ENCODE results near the gene RSPH3. TPM values are rescaled to one million over a fixed set of nuclear protein-coding genes. Genes with fewer than 3 reads are reported as not detected.

The RSPH3 gene
- total RNA-seq, 1 donor from 2014 or later = 17.2 TPM

DNA sequence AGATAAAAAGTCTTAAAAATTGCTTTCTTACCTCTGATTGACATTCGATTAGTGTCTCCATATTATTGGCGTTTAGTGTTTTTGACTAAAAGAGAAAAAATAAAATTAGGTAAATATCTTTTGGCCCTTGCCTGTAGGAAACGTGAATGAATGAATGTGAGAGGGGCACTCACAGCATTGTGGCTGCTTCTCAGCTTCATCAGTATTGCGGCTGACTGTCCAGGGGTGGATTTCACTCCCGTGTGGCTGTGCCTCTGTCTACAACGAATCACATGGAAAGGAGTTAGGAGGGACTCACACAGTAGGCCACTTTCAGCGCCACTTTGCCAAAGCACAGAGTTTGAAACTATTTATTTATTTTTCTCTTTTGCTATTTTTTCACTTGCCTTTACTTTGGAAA, 43.9 kb upstream of the RSPH3 start:
- peaks cover 29% of the 10 kb centered on the region for H3K4me1 ChIP-seq
- H3K9me3 ChIP-seq = no peaks in the 10 kb centered on the region
- no peaks in the 10 kb centered on the region for H3K27me3 ChIP-seq
- DNase-seq (no peak), ATAC-seq (no peak)
- intact Hi-C loops (cut with DNase I) = loop anchor here (10.0 kb wide), 1 partner anchor 61 kb away; no protein-coding TSS in a partner anchor
- peak overlapping the region; percentile 49 for H3K4me3 ChIP-seq
- TF ChIP-seq, protein P1, sequence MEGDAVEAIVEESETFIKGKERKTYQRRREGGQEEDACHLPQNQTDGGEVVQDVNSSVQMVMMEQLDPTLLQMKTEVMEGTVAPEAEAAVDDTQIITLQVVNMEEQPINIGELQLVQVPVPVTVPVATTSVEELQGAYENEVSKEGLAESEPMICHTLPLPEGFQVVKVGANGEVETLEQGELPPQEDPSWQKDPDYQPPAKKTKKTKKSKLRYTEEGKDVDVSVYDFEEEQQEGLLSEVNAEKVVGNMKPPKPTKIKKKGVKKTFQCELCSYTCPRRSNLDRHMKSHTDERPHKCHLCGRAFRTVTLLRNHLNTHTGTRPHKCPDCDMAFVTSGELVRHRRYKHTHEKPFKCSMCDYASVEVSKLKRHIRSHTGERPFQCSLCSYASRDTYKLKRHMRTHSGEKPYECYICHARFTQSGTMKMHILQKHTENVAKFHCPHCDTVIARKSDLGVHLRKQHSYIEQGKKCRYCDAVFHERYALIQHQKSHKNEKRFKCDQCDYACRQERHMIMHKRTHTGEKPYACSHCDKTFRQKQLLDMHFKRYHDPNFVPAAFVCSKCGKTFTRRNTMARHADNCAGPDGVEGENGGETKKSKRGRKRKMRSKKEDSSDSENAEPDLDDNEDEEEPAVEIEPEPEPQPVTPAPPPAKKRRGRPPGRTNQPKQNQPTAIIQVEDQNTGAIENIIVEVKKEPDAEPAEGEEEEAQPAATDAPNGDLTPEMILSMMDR (IDR thresholded peaks at IDR 0.05) = no peak
- H3K36me3 ChIP-seq = peaks cover 8% of the 10 kb centered on the region
- H3K27ac ChIP-seq = peak overlapping the region; percentile 63

DNA sequence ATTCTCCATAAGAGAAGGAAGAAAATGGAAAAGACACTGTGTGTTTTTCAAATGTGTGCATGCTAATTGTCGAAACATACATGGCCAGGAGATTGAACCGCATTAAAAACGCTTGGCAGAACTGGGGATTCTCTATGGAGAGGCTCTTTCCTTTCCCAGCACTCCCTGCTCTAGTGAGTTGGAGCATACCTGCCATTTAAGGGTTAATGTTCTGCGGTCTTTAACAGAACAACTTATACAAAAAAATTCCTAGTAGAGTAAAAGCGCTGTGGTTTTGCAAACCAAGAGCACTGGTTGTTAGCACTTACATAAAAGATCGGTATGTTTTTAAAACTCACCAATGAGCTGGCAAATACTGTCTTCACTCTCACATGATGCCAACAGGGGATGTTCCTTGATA, 43.2 kb upstream of the RSPH3 start:
- no peak for ATAC-seq
- H3K4me3 ChIP-seq = peak overlapping the region; percentile 49
- intact Hi-C loops (cut with DNase I) = loop anchor here (10.0 kb wide), 1 partner anchor 62 kb away; no protein-coding TSS in a partner anchor
- H3K27me3 ChIP-seq = no peaks in the 10 kb centered on the region
- peak overlapping the region; percentile 63 for H3K27ac ChIP-seq
- TF ChIP-seq, protein P1 (IDR thresholded peaks at IDR 0.05) = no peak
- H3K9me3 ChIP-seq = no peaks in the 10 kb centered on the region
- DNase-seq = no peak
- H3K4me1 ChIP-seq = peaks cover 29% of the 10 kb centered on the region
- H3K36me3 ChIP-seq = peaks cover 14% of the 10 kb centered on the region

DNA sequence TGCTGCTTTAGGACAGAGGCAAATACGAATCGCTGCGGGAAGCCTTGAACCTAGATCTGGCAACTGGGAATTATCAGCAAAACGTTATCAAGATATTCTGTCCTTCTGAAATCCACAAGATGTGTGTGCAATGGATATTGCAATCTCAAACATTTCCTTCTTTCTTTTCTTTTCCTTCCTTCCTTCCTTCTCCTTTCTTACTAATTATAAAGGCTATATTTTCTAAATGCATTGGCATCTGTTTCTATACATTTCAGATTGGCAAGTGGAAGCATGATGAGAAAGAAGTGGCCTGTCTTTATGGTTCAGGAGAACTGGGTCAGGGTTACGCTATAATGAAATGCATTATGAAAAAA, 42.8 kb upstream of the RSPH3 start:
- no peaks in the 10 kb centered on the region for H3K27me3 ChIP-seq

DNA sequence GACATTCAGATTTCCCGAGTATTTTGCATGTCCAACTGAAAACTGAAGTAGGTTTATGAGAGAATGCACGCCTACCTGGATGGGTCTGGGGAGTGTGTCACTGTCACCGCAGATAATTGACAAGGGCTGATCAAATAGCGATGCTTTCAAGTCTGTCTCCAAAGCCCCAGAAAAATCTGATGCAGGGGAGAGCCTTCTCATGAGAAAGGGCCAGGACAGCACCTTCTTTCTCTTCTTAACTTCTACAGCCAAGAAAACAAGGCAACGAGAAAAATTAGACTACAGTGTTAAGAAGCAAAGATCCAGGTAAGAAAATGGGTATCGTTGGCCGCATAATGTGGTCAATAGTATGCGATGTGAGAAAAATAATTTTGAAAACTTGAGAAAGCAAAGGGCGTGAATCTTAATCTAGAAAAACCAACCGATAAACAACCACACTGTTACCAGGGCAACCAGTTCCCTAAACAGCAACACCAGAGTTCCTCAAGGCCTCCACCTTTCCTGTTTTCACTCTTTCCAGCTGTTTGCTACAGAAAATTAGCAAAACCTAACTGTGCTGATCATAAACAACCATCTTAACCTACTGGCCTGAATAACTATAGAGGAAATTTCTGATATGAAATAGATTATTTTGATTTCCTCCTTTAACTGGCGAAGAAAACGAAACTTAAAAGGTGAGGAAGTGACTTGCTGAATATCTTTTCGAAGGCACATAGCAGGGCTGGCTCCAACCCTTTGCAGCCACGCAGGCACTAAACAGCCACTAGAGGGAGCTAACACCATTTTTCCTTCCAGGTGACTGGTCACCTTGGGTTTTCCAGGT, 42.2 kb upstream of the RSPH3 start:
- H3K27me3 ChIP-seq = no peaks in the 10 kb centered on the region
- peak overlapping the region; percentile 77 for H3K27ac ChIP-seq
- intact Hi-C loops (cut with DNase I) = loop anchor here (10.0 kb wide), 1 partner anchor 63 kb away; no protein-coding TSS in a partner anchor
- H3K36me3 ChIP-seq = peaks cover 23% of the 10 kb centered on the region
- ATAC-seq (peak; percentile 89), DNase-seq (peak; percentile 71)
- no peaks in the 10 kb centered on the region for H3K9me3 ChIP-seq
- H3K4me1 ChIP-seq = peaks cover 29% of the 10 kb centered on the region
- H3K4me3 ChIP-seq = peak overlapping the region; percentile 49
- TF ChIP-seq, protein P1 (IDR thresholded peaks at IDR 0.05) = peak; percentile 96

More for the DNA sequence above, 42.8 kb upstream of the RSPH3 start:
- TF ChIP-seq, protein P1 (IDR thresholded peaks at IDR 0.05) = no peak
- H3K36me3 ChIP-seq = peaks cover 17% of the 10 kb centered on the region
- peak overlapping the region; percentile 77 for H3K27ac ChIP-seq
- H3K4me3 ChIP-seq = peak overlapping the region; percentile 49
- ATAC-seq (no peak), DNase-seq (no peak)
- no peaks in the 10 kb centered on the region for H3K9me3 ChIP-seq
- intact Hi-C loops (cut with DNase I) = loop anchor here (10.0 kb wide), 1 partner anchor 62 kb away; no protein-coding TSS in a partner anchor
- peaks cover 29% of the 10 kb centered on the region for H3K4me1 ChIP-seq

DNA sequence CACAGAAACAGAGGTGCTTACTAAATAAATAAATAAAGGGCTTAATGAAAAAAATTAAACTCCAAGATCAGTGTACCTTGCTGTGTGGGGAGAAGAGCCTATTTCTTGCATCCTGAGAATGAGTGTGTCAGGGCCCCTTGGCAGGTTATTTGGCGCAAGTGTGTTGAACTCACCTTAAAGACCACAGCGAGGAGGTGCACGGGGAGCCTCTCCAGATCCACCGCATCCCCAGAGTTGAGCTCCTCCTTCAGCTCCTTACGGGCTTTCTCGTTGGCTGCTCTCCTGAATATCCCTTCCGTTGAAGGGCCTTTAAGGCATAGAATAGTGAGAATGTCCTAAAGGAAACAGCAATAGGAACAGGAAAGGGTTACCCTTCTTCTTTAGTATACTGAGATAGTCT, 41.2 kb upstream of the RSPH3 start:
- no peak for ATAC-seq
- Histone ChIP-seq H3K27me3 (no peaks in the 10 kb centered on the region), H3K9me3 (no peaks in the 10 kb centered on the region), H3K36me3 (peaks cover 33% of the 10 kb centered on the region), H3K4me3 (no peak overlapping the region), H3K4me1 (peaks cover 29% of the 10 kb centered on the region), H3K27ac (peak overlapping the region; percentile 77)
- TF ChIP-seq, protein P1 (IDR thresholded peaks at IDR 0.05) = no peak
- DNase-seq = no peak
- intact Hi-C loops (cut with DNase I) = loop anchor here (10.0 kb wide), 1 partner anchor 64 kb away; no protein-coding TSS in a partner anchor
